Right atrium auricular region (tissue), 2 donors: ENCODE results near the gene TCAP. TPM values are rescaled to one million over a fixed set of nuclear protein-coding genes. Genes with fewer than 3 reads are reported as not detected.

Experiments
- DNase-seq: peaks from one replicate; pipeline ENCODE4 v3.0.0-alpha.2; 2019; ENCODE audit warnings: low spot score
- H3K27ac ChIP-seq, 2 donors: fragments of 200-600 bp; sonication (generic); 1 replicate in 1 of 2; 2 replicates in 1 of 2; pipeline ENCODE4 v1.5.1; 2016 to 2019
- H3K27me3 ChIP-seq, 2 donors: fragments of 200-600 bp; sonication (generic); one replicate each; pipeline versions ENCODE4 v1.5.1 to v1.6.0; 2017 to 2019
- H3K36me3 ChIP-seq: fragments of 200-600 bp; sonication (generic); one replicate; pipeline ENCODE4 v1.5.1; 2016
- H3K4me1 ChIP-seq, 2 donors: fragments of 200-600 bp; sonication (generic); one replicate each; pipeline versions ENCODE4 v1.5.1 to v1.6.0; 2017 to 2019
- H3K4me3 ChIP-seq, 2 donors: fragments of 200-600 bp; sonication (generic); 1 replicate in 1 of 2; 2 replicates in 1 of 2; pipeline ENCODE4 v1.5.1; 2017 to 2019; ENCODE audit warnings: mild to moderate bottlenecking in 1 of 2, moderate library complexity in 1 of 2
- H3K9me3 ChIP-seq, 2 donors: fragments of 200-600 bp; sonication (generic); one replicate each; pipeline ENCODE4 v1.5.1; 2019
- CTCF ChIP-seq, 2 donors: fragments of 200-600 bp; sonication (generic); IDR thresholded peaks; one replicate each; pipeline ENCODE4 v1.5.1; 2019; ENCODE audit warnings: antibody characterized with exemption in 2 of 2
- total RNA-seq, 2 donors: library from RNA; depleted of rRNA; stranded (reverse); fragments of >200 nt; gene quantifications; one replicate each; pipeline ENCODE4 v1.1.0, GENCODE V29; 2016

TCAP gene
- total RNA-seq, 2 donors from 2014 or later: 3,380 to 5,284 TPM

- TF ChIP-seq CTCF (IDR thresholded peaks at IDR 0.05): no peak
- Histone ChIP-seq H3K9me3 (no peaks in the 10 kb centered on the region), H3K36me3 (peaks cover 18% of the 10 kb centered on the region), H3K27me3 (no peaks in the 10 kb centered on the region), H3K4me3 (peak overlapping the region; percentile 57 to 64), H3K27ac (peak overlapping the region; percentile 89 to 96), H3K4me1 (peaks cover 0 to 87% of the 10 kb centered on the region in 2 donors)
- DNase-seq: no peak
These were observed 1.2 kb upstream of the TCAP start for GRCh38 chr17:39663688-39664580.

- H3K4me1 ChIP-seq: peaks cover 0 to 81% of the 10 kb centered on the region in 2 donors
- no peaks in the 10 kb centered on the region for H3K27me3 ChIP-seq
- peaks cover 10% of the 10 kb centered on the region for H3K36me3 ChIP-seq
- H3K27ac ChIP-seq: peak overlapping the region; percentile 89 to 96
- DNase-seq: no peak
- no peak for TF ChIP-seq CTCF (IDR thresholded peaks at IDR 0.05)
- peak overlapping the region; percentile 57 to 64 for H3K4me3 ChIP-seq
- H3K9me3 ChIP-seq: no peaks in the 10 kb centered on the region
These were observed 584 bp downstream of the TCAP start for GRCh38 chr17:39665642-39666224.

GRCh38 chr17:39666231-39666600 lies 1.1 kb downstream of the TCAP start:
- no peaks in the 10 kb centered on the region for H3K9me3 ChIP-seq
- peaks cover 9% of the 10 kb centered on the region for H3K36me3 ChIP-seq
- H3K27me3 ChIP-seq: no peaks in the 10 kb centered on the region
- peak overlapping the region; percentile 57 to 64 for H3K4me3 ChIP-seq
- DNase-seq: no peak
- peaks cover 0 to 81% of the 10 kb centered on the region in 2 donors for H3K4me1 ChIP-seq
- peak overlapping the region; percentile 89 to 96 for H3K27ac ChIP-seq
- TF ChIP-seq CTCF (IDR thresholded peaks at IDR 0.05): no peak

- peak overlapping the region; percentile 57 to 64 for H3K4me3 ChIP-seq
- H3K36me3 ChIP-seq: peaks cover 9% of the 10 kb centered on the region
- peaks cover 0 to 81% of the 10 kb centered on the region in 2 donors for H3K4me1 ChIP-seq
- H3K9me3 ChIP-seq: no peaks in the 10 kb centered on the region
- H3K27ac ChIP-seq: peak overlapping the region; percentile 89 to 96
- DNase-seq: no peak
- no peaks in the 10 kb centered on the region for H3K27me3 ChIP-seq
- no peak for TF ChIP-seq CTCF (IDR thresholded peaks at IDR 0.05)
These were observed 1.6 kb downstream of the TCAP start for GRCh38 chr17:39666601-39667261.

- H3K27ac ChIP-seq: peak overlapping the region; percentile 89 to 96
- H3K36me3 ChIP-seq: peaks cover 3% of the 10 kb centered on the region
- no peak for TF ChIP-seq CTCF (IDR thresholded peaks at IDR 0.05)
- H3K4me3 ChIP-seq: peak overlapping the region; percentile 57 to 64
- no peaks in the 10 kb centered on the region for H3K9me3 ChIP-seq
- no peak for DNase-seq
- H3K27me3 ChIP-seq: no peaks in the 10 kb centered on the region
- H3K4me1 ChIP-seq: peaks cover 0 to 81% of the 10 kb centered on the region in 2 donors
These were observed 2.3 kb downstream of the TCAP start for GRCh38 chr17:39667262-39667944.
